Mesothelial cell of epicardium (in vitro differentiated cells): ENCODE measurements around the gene SLC6A8. TPM values are rescaled to one million over a fixed set of nuclear protein-coding genes. Genes with fewer than 3 reads are reported as not detected.
A peak's percentile ranks its signal among the peaks of the same experiment; 100 is the strongest.
"Not testable (repeated sequence)": the region's sequence is repeated elsewhere in the genome, so short reads cannot be mapped to it uniquely, and the experiment has no call there.

Source experiments
- DNase-seq, 2 experiments: peaks; one replicate each; pipeline ENCODE4 v3.0.0; 2021; ENCODE audit warnings: low spot score in 2 of 2; ENCODE audit not compliant: unreplicated experiment in 2 of 2
- H3K27ac Mint-ChIP-seq: 2 replicates; pipeline ENCODE4 v1.8.0; 2021; ENCODE audit warnings: mixed read lengths
- H3K27me3 Mint-ChIP-seq: 2 replicates; pipeline ENCODE4 v1.8.0; 2021; ENCODE audit warnings: low read depth, mixed read lengths
- H3K36me3 Mint-ChIP-seq: 2 replicates; pipeline ENCODE4 v1.8.0; 2021; ENCODE audit warnings: mixed read lengths
- H3K4me1 Mint-ChIP-seq: 2 replicates; pipeline ENCODE4 v1.8.0; 2021; ENCODE audit warnings: mixed read lengths
- H3K4me3 Mint-ChIP-seq: 2 replicates; pipeline ENCODE4 v1.8.0; 2021; ENCODE audit warnings: mild to moderate bottlenecking, moderate library complexity, mixed read lengths
- H3K9me3 Mint-ChIP-seq: 2 replicates; pipeline ENCODE4 v1.8.0; 2021; ENCODE audit warnings: mixed read lengths
- total RNA-seq: library from RNA; stranded (reverse); gene quantifications from 3 replicates; pipeline ENCODE4 v1.2.1, GENCODE V29; 2021
- TF ChIP-seq, protein P1 (sequence below): fragments of 200-600 bp; sonication (generic); IDR thresholded peaks from one replicate; pipeline ENCODE4 v1.5.0; 2021; ENCODE audit warnings: antibody characterized with exemption; ENCODE audit not compliant: unreplicated experiment

SLC6A8 gene
- total RNA-seq, 1 donor from 2014 or later, result 65.6 TPM

DNA sequence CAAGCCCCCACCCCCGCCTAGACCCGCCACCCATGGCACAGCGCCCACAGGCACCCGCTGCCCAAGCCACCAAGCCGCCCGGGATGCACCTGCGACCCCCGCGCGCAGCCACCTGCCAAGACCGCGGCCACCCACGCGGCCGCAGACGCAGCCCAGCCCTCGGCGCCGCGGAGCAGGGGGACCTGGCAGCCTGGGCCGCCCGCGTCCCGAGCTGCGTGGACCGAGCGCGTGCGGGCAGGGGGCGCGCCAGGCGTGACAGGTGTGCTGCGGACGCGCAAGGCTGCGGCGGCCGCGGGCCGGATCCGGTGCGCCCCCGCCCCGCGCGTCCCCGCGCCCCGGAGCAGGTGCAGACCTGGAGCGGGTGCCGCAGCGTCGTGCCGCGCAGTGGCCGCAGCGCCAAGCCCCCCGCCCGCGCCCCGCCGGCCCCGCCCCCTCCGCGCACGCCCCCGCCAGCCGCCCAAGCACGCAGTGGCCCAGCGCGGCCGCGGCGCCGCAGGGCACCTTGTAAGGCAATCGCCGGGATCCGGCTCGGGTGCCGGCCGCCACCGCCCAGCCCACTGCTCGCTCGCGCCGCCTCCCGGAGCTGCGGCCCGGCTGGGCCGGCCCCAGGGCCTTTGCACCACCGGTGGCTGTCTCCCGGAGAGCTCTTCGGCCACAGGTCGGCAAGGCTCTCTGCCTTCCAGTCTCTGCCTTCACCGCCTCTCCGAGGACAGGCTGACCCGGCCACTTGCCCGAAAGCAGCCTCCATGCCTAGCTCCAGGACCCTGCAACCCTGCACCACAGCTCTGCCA lies 14.1 kb upstream of the SLC6A8 start, which contains the start of gene PNCK:
Gene PNCK, minus strand, starts transcription at position 386 of the 791 bp plus-strand sequence. CDS start 737 bp downstream, outside the sequence.
- Mint-ChIP-seq H3K4me1 (peaks cover 9% of the 10 kb centered on the region), H3K9me3 (peaks cover 3% of the 10 kb centered on the region)
- DNase-seq, result peak; percentile 20 to 37

DNA sequence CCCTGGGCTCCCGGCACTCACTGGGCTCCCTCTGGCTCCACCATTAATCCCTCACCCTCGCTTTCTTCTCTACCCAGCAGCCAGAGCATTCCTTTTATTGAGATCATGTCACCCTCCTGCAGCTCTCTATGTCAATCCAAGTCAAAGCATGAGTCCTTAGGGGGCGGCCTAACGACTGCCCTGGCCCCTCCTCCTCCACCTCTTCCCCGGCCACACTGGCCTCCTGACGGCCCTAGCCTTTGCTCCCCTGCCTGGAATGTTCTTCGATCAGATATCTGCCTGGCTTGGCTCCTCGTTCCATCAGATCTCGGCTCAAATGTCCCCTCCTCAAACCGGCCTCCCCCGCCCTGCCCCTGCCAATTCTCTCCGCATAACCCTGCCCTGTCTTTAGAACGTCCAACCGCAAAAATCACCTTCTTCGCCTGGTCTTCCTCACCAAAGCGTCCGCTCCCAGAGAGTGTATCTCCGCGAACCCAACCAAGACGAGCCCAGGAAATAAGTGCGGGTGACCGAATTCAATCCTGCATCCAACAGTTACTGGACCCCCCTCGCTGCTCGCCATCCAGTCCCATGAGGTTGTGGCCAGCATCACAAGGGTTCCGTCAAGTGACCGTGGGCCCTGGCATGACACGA lies 13.4 kb upstream of the SLC6A8 start:
- peaks cover 3% of the 10 kb centered on the region for H3K9me3 Mint-ChIP-seq
- H3K36me3 Mint-ChIP-seq, result peaks cover 2% of the 10 kb centered on the region
- TF ChIP-seq, protein P1, sequence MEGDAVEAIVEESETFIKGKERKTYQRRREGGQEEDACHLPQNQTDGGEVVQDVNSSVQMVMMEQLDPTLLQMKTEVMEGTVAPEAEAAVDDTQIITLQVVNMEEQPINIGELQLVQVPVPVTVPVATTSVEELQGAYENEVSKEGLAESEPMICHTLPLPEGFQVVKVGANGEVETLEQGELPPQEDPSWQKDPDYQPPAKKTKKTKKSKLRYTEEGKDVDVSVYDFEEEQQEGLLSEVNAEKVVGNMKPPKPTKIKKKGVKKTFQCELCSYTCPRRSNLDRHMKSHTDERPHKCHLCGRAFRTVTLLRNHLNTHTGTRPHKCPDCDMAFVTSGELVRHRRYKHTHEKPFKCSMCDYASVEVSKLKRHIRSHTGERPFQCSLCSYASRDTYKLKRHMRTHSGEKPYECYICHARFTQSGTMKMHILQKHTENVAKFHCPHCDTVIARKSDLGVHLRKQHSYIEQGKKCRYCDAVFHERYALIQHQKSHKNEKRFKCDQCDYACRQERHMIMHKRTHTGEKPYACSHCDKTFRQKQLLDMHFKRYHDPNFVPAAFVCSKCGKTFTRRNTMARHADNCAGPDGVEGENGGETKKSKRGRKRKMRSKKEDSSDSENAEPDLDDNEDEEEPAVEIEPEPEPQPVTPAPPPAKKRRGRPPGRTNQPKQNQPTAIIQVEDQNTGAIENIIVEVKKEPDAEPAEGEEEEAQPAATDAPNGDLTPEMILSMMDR, result no peak
- H3K27me3 Mint-ChIP-seq, result peaks cover 26% of the 10 kb centered on the region
- no peak overlapping the region for H3K27ac Mint-ChIP-seq
- peak in 1 of 2 experiments; percentile 25 for DNase-seq
- H3K4me3 Mint-ChIP-seq, result peak overlapping the region; percentile 39
- peaks cover 9% of the 10 kb centered on the region for H3K4me1 Mint-ChIP-seq

More for the DNA sequence above, 14.1 kb upstream of the SLC6A8 start, which contains the start of gene PNCK:
- H3K27ac Mint-ChIP-seq, result no peak within 1 kb of the TSS
- peaks cover 26% of the 10 kb centered on the region for H3K27me3 Mint-ChIP-seq
- peak within 1 kb of the TSS; percentile 55 for H3K4me3 Mint-ChIP-seq
- peaks cover 2% of the 10 kb centered on the region for H3K36me3 Mint-ChIP-seq
- TF ChIP-seq, protein P1, result no peak

DNA sequence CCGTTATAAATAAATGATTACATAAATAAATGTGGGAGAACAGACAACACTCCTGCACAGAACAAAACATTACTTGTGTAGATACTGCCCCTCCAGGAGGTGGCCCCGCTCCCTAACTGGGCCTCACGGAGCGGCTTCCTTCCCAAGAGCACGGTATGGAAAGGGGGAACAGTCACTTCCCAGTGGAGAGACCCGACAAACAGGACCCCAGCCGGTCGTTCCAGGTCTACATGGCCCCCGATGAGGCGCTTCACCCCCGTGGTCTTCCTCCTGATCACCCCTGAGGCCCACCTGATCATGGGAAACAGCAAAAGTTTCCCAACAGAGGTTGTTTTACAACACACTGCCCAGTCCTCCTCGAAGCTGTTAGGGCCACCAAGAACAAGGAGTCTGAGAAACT lies 6.6 kb upstream of the SLC6A8 start:
- Mint-ChIP-seq H3K36me3 (peaks cover 2% of the 10 kb centered on the region), H3K4me1 (peaks cover 3% of the 10 kb centered on the region), H3K9me3 (peaks cover 13% of the 10 kb centered on the region), H3K27me3 (no peaks in the 10 kb centered on the region), H3K27ac (no peak overlapping the region), H3K4me3 (no peak overlapping the region)
- no peak for DNase-seq
- TF ChIP-seq, protein P1, result no peak

DNA sequence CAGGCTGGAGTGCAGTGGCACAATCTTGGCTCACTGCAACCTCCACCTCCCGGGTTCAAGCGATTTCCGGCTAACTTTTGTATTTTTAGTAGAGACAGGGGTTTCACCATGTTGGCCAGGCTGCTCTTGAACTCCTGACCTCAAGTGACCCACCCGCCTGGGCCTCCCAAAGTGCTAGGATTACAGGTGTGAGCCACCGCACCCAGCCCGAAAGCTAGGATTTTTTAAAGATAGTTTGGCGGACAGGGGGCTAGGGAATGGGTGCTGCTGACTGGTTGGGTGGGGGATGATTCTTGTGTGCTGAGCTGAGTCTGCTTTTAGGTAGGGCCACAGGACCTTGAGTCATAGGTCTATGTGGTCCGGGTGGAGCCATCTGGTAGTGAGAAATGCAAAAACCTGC lies 4.2 kb upstream of the SLC6A8 start:
- H3K36me3 Mint-ChIP-seq, H3K4me1 Mint-ChIP-seq, H3K4me3 Mint-ChIP-seq, DNase-seq, H3K27me3 Mint-ChIP-seq, H3K27ac Mint-ChIP-seq: not testable (repeated sequence)
- peaks cover 13% of the 10 kb centered on the region for H3K9me3 Mint-ChIP-seq

DNA sequence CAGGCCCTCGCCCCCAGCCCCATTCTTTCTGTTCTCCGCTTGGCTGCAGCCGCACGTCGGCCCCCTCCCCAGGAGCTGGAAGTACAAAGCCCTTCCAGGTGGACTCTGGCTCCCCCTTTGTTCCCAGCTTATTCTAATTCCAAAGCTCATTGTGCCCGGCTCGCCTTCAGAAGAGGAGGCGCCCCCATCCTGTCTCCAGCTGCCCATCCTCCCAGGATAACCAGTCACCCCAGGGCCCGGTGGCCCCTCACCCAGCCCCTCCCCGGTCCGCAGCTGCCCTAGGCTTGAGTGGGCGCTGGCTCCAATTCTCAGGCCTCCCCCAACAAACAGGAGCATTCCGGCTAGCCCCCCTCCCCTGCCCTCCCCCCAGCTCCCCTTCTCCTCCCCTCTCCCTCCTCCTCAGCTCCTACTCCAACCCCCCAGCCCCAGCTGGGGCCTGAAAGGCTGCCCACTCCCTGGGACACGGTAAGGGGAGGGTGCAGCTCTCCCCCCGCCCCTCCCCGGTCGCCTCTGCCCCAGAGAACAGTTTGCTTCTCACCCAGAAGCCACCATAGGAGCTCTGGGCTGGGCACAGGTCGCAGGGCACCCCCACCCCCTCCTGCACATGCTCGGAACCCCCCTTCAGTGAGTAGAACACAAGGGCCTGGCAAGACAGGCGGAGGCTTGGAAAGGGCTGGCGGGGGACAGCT lies 3.1 kb upstream of the SLC6A8 start:
- DNase-seq, result no peak
- Mint-ChIP-seq H3K9me3 (peaks cover 13% of the 10 kb centered on the region), H3K27me3 (no peaks in the 10 kb centered on the region), H3K4me1 (peaks cover 9% of the 10 kb centered on the region), H3K36me3 (peaks cover 2% of the 10 kb centered on the region), H3K27ac (no peak overlapping the region), H3K4me3 (no peak overlapping the region)
- TF ChIP-seq, protein P1, result no peak
